PC-3 (cell line): ENCODE measurements around the gene DCAF5. TPM values are rescaled to one million over a fixed set of nuclear protein-coding genes. Genes with fewer than 3 reads are reported as not detected.

Experiments
- ATAC-seq: fragments of 200-7000 bp; cut with Tn5 transposase; 2 replicates; pipeline ENCODE4 v1.9.1; 2020; ENCODE audit warnings: mild to moderate bottlenecking, moderate library complexity
- BruUV-seq: library from RNA; stranded (reverse); fragments of 400-500 nt; replicated peaks from 2 replicates; lab custom pipeline; 2021; lab: Mats Ljungman, UMichigan
- CTCF ChIA-PET: fragments of 300-600 bp; sonication (Branson Sonifier 250); formaldehyde crosslinking; loops from one replicate; lab custom pipeline; 2022; ENCODE audit warnings: antibody characterized with exemption; lab: Charles Lee
- POLR2A ChIA-PET: fragments of 300-600 bp; sonication (Branson Sonifier 250); formaldehyde crosslinking; loops from one replicate; lab custom pipeline; 2022; ENCODE audit warnings: antibody characterized with exemption; ENCODE audit not compliant: unreplicated experiment; lab: Charles Lee
- DNase-seq: peaks from one replicate; pipeline ENCODE4 v3.0.0-alpha.2; 2015
- H2AFZ ChIP-seq: fragments of 300-600 bp; sonication (generic); 2 replicates; pipeline ENCODE4 v1.6.0; 2016; ENCODE audit warnings: antibody characterized with exemption, low read length
- H3F3A ChIP-seq: fragments of 300-600 bp; sonication (generic); one replicate; pipeline ENCODE4 v1.6.0; 2017; ENCODE audit warnings: antibody characterized with exemption, low read length, control low read depth, mild to moderate bottlenecking; ENCODE audit not compliant: unreplicated experiment
- H3K27ac ChIP-seq: fragments of 300-600 bp; sonication (generic); 2 replicates; pipeline ENCODE4 v1.5.1; 2016; ENCODE audit warnings: mild to moderate bottlenecking, low read length
- H3K27me3 ChIP-seq: fragments of 300-600 bp; sonication (generic); 2 replicates; pipeline ENCODE4 v1.6.1; 2016; ENCODE audit warnings: low read length, mixed read lengths
- H3K36me3 ChIP-seq: fragments of 300-600 bp; sonication (generic); 2 replicates; pipeline ENCODE4 v1.6.1; 2016; ENCODE audit warnings: low read depth, mixed run types, low read length, mixed read lengths
- H3K4me1 ChIP-seq: fragments of 300-600 bp; sonication (generic); 2 replicates; pipeline ENCODE4 v1.5.1; 2016; ENCODE audit warnings: low read length; ENCODE audit not compliant: insufficient read depth
- H3K4me2 ChIP-seq: fragments of 300-600 bp; sonication (generic); 2 replicates; pipeline ENCODE4 v1.6.0; 2016; ENCODE audit warnings: low read length
- H3K4me3 ChIP-seq: fragments of 300-600 bp; sonication (generic); 2 replicates; pipeline ENCODE4 v1.5.1; 2016; ENCODE audit warnings: mild to moderate bottlenecking, low read length, mixed read lengths
- H3K79me2 ChIP-seq: fragments of 300-600 bp; sonication (generic); 2 replicates; pipeline ENCODE4 v1.6.1; 2017; ENCODE audit warnings: low read length, mixed read lengths
- H3K9ac ChIP-seq: fragments of 300-600 bp; sonication (generic); 2 replicates; pipeline ENCODE4 v1.6.0; 2016; ENCODE audit warnings: mild to moderate bottlenecking, low read length
- H3K9me2 ChIP-seq: fragments of 300-600 bp; sonication (generic); replicated peaks from 2 replicates; pipeline ENCODE4 v1.6.1; 2016; ENCODE audit warnings: mixed run types, low read length, mixed read lengths
- H3K9me3 ChIP-seq: fragments of 300-600 bp; sonication (generic); 2 replicates; pipeline ENCODE4 v1.6.1; 2016; ENCODE audit warnings: low read length, mixed read lengths
- H4K20me1 ChIP-seq: fragments of 300-600 bp; sonication (generic); 2 replicates; pipeline ENCODE4 v1.6.1; 2016; ENCODE audit warnings: low read length, mixed read lengths
- CTCF ChIP-seq: fragments of 300-600 bp; sonication (generic); conservative IDR thresholded peaks from 2 replicates; pipeline ENCODE4 v1.5.1; 2017; ENCODE audit warnings: antibody characterized with exemption, low read depth, mild to moderate bottlenecking, low read length
- EZH2 ChIP-seq: fragments of 300-600 bp; sonication (generic); IDR thresholded peaks from one replicate; pipeline ENCODE4 v1.6.1; 2017; ENCODE audit warnings: antibody characterized with exemption, mild to moderate bottlenecking, low read length; ENCODE audit not compliant: unreplicated experiment
- EZH2phosphoT487 ChIP-seq: fragments of 300-600 bp; sonication (generic); IDR thresholded peaks from 2 replicates; pipeline ENCODE4 v1.6.1; 2018; ENCODE audit warnings: mild to moderate bottlenecking, antibody characterized with exemption, low read length, borderline replicate concordance
- intact Hi-C: fragments of 100-400 bp; cut with micrococcal nuclease; formaldehyde crosslinking; loops from 2 replicates; pipeline ENCODE4 v1.9.0; 2023
- total RNA-seq: library from RNA; depleted of rRNA; stranded (reverse); fragments of >200 nt; gene quantifications from 2 replicates; pipeline ENCODE4 v1.2.3, GENCODE V29; 2014; rRNA removed

Gene DCAF5
- total RNA-seq, 1 experiment from 2014 or later, result 17.5 TPM

GRCh38 chr14:69001375-69001774 is 151.5 kb downstream of the DCAF5 start:
- H3K27me3 ChIP-seq, result no peaks in the 10 kb centered on the region
- no peaks in the 10 kb centered on the region for H3F3A ChIP-seq
- no peaks in the 10 kb centered on the region for H4K20me1 ChIP-seq
- no peak overlapping the region for H2AFZ ChIP-seq
- no peaks in the 10 kb centered on the region for H3K9me2 ChIP-seq
- no TSS peak for BruUV-seq
- no peaks in the 10 kb centered on the region for H3K36me3 ChIP-seq
- H3K27ac ChIP-seq, result no peak overlapping the region
- no peak overlapping the region for H3K4me3 ChIP-seq
- DNase-seq (no peak), ATAC-seq (no peak)
- no peak overlapping the region for H3K9ac ChIP-seq
- peaks cover 22% of the 10 kb centered on the region for H3K4me1 ChIP-seq
- ChIA-PET POLR2A (interaction anchor here (1.7 kb wide), 1 partner anchor 21 kb away, joined by 6 read pairs; no protein-coding TSS in a partner anchor), CTCF (no interaction called here)
- no peak overlapping the region for H3K4me2 ChIP-seq
- intact Hi-C loops, result no loop called here
- no peaks in the 10 kb centered on the region for H3K79me2 ChIP-seq
- TF ChIP-seq EZH2 (no peak), CTCF (no peak), EZH2phosphoT487 (no peak)
- no peaks in the 10 kb centered on the region for H3K9me3 ChIP-seq

Other genes starting within 250 kb of the DCAF5 start
- 303 and 400 TPM in 2 replicates for gene ACTN1, start 173.8 kb downstream of the DCAF5 start, total RNA-seq
- 19.0 and 19.9 TPM in 2 replicates for gene EXD2, start 38.4 kb upstream of the DCAF5 start, total RNA-seq
- 0.17 and 0.33 TPM in 2 replicates for gene GALNT16, start 107.0 kb upstream of the DCAF5 start, total RNA-seq
- gene ERH, start 245.2 kb upstream of the DCAF5 start, total RNA-seq, result 128 and 132 TPM in 2 replicates
- 74.9 and 80.8 TPM in 2 replicates for gene SLC39A9, start 245.6 kb upstream of the DCAF5 start, total RNA-seq